WTC11 (cell line): ENCODE data around the gene PAXIP1.
"Not testable (repeated sequence)": the region's sequence is repeated elsewhere in the genome, so short reads cannot be mapped to it uniquely, and the experiment has no call there.

Experiments
- CTCF ChIP-seq: fragments of 200-600 bp; IDR thresholded peaks from 2 replicates; pipeline ENCODE4 v1.8.0; 2022; ENCODE audit warnings: antibody characterized with exemption
- ETV6 ChIP-seq: sonication (generic); formaldehyde crosslinking; IDR thresholded peaks from 2 replicates; pipeline ENCODE4 v1.8.1; 2022; ENCODE audit warnings: mild to moderate bottlenecking, missing genetic modification reagents
- MXD4 ChIP-seq: fragments of 250-450 bp; sonication (Bioruptor Pico); IDR thresholded peaks from 2 replicates; pipeline ENCODE4 v1.8.0; 2021; ENCODE audit warnings: mild to moderate bottlenecking, moderate library complexity, borderline replicate concordance
- TF ChIP-seq, protein P1 (sequence below): sonication (generic); formaldehyde crosslinking; IDR thresholded peaks from 2 replicates; pipeline ENCODE4 v1.8.1; 2022; ENCODE audit warnings: low read depth, missing genetic modification reagents, borderline replicate concordance
- TF ChIP-seq, protein P2 (sequence below): sonication (generic); formaldehyde crosslinking; IDR thresholded peaks from 2 replicates; pipeline ENCODE4 v1.8.0; 2022; ENCODE audit warnings: mild to moderate bottlenecking, missing genetic modification reagents

DNA sequence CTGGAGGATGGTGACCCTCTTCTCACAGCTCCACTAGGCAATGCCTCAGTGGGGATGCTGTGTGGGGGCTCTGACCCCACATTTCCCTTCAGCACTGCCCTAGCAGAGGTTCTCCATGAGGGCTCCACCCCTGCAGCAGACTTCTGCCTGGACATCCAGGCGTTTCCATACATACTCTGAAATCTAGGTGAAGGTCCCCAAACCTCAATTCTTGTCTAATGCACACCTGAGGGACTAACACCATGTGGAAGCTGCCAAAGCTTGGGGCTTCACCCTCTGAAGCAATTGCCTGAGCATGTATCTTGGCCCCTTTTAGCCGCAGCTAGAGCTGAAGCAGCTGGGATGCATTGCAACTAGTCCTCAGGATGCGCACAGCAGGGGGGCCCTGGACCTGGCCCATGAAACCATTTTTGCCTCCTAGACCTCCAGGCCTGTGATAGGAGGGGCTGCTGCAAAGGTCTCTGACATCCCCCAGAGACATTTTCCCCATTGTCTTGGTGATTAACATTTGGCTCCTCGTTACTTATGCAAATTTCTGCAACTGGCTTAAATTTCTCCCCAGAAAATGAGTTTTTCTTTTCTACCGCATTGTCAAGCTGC lies 68.5 kb downstream of the PAXIP1 start:
- not testable (repeated sequence) for TF ChIP-seq CTCF, ETV6, MXD4
- TF ChIP-seq, protein P1, sequence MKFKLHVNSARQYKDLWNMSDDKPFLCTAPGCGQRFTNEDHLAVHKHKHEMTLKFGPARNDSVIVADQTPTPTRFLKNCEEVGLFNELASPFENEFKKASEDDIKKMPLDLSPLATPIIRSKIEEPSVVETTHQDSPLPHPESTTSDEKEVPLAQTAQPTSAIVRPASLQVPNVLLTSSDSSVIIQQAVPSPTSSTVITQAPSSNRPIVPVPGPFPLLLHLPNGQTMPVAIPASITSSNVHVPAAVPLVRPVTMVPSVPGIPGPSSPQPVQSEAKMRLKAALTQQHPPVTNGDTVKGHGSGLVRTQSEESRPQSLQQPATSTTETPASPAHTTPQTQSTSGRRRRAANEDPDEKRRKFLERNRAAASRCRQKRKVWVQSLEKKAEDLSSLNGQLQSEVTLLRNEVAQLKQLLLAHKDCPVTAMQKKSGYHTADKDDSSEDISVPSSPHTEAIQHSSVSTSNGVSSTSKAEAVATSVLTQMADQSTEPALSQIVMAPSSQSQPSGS = not testable (repeated sequence)
- TF ChIP-seq, protein P2, sequence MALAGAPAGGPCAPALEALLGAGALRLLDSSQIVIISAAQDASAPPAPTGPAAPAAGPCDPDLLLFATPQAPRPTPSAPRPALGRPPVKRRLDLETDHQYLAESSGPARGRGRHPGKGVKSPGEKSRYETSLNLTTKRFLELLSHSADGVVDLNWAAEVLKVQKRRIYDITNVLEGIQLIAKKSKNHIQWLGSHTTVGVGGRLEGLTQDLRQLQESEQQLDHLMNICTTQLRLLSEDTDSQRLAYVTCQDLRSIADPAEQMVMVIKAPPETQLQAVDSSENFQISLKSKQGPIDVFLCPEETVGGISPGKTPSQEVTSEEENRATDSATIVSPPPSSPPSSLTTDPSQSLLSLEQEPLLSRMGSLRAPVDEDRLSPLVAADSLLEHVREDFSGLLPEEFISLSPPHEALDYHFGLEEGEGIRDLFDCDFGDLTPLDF (CRISPR knock-in tag) = not testable (repeated sequence)
